GM19193 (cell line): ENCODE data around the gene FAM174B.

Source experiments
- POLR2A ChIP-seq: IDR thresholded peaks from 4 replicates; pipeline ENCODE4 v1.6.1; 2011; ENCODE audit not compliant: insufficient read depth, insufficient read length; ENCODE audit errors: extremely low read depth

The FAM174B gene

DNA sequence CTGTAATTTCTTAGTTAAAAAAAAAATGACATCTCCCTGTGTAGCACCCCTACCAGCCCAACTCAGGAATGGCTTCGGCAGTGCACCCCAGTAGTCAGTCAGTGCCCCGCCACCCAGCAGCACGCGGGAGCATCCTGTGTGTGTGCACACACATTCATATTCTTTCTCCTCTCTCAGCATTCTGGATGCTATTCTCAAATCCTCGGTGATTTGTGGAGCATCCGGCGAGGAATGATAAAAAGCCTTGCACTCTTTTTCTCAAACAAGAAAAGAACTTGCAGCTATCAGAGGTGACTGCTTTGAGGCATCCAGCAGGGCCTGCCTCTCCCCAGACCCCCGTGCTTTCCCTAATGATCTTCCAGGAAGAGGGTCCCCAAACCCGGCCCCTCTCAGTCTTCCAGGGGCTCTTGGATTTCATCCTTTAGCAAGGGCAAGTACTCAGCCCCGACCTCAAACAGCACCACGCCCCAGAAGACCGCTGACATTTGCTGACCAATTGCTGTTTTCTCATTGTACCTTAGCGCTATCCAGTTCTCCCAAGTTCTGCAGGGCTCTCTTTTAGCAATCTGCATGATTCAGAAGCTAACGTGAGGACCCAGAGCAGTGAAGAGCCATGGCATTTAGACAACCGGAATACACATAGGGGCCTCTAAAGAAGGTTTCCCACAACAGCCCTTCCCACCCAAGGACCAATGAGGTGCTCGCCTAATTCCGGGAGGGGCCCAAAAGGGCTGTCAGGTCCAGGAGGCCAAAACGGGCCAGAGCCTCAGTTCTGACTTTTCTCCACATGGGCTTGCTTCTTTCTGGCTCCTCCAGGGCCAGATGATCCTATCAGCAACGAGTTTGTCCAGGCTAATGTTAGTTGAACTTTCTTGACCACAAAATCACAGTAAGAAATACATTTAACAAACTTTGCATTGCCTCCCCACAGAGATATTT is 72.2 kb downstream of the FAM174B start:
- TF ChIP-seq POLR2A, result no peak

DNA sequence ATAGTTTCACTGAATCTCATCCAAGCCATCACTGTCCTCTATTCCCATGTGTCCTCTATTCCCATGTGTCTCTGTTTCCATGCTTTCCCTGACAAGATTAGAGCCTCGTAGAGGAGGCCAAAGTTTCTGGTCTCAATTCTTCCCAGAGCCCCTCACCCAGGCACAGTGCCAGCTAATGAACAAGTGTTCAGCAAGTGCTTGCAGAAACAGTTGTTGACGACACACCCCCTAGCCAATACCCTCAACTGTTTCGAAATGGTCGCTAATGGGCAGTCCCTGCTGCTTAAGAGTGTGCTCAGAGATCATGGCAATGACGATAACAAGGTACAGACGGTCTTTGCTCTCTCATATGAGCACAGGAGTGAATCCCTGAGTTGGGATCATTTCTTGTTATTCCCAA is 73.4 kb downstream of the FAM174B start:
- TF ChIP-seq POLR2A, result no peak

DNA sequence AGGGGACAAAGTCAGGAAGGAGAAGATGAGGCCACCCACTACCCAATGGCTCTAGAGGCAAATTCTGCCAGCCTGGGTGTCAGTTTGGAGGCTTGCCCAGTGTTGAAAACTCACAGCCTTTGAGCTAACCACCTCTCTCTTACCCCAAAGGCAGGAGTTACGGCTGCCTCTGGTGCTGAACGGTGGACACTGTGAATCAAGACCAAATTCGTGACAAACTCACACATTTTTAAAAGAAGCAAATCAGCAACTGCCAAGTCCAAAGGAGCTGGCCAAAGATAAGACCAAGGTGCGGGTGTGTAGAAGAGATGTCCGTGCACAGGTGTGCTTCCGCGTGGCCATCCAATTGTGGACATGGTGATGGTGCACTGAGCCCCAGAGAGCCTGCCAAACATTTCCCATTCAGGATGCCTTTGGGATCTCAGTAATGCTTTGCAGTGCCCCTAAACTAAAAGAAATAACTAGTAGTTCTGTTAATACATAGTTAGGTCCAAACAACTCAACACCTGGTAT is 74.6 kb downstream of the FAM174B start:
- no peak for TF ChIP-seq POLR2A

DNA sequence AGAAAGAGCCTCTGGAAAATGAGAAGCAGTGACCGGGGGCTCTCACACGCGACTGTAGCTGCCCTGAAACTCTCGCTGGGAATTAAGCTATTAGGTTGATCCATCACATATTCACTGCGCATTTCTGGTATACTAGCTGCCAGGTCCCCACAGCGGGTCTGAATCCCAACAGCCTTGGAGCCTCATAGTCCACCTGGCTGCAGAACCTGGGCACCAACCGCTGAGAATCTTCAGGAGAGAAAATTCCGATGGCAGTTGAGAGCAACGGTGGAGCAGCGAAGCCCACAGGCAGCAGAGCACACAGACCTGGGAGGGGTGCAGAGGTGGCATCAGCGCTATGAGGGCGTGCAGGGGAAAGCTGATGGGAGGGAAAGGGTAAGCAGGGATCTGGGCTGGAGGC is 75.1 kb downstream of the FAM174B start:
- no peak for TF ChIP-seq POLR2A

DNA sequence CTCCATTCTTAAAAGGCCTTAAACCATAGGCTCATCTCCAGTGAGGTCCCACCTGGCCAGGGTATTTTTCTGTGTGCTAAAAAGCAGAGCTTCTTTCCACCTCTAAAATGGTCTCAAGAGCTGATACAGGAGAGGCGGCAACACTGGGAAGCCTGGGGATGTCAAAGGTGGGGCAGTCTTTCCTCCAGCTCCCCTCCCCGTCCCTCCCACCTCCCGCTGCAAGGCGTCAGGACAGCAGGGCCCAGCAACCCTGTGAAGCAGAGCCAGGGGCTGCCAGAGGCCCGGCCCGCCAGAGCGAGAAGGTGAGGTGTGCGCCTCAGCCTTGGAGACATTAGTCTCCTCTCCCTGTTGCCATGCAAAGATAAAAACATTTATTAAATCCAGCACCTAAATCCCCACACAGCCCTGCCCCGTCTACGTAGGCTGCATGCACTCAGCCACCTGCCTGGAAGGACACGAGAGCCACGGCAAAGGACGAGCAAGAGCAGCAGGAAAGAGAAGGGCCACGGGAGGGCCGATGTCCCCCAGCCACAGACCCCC is 75.6 kb downstream of the FAM174B start:
- no peak for TF ChIP-seq POLR2A

DNA sequence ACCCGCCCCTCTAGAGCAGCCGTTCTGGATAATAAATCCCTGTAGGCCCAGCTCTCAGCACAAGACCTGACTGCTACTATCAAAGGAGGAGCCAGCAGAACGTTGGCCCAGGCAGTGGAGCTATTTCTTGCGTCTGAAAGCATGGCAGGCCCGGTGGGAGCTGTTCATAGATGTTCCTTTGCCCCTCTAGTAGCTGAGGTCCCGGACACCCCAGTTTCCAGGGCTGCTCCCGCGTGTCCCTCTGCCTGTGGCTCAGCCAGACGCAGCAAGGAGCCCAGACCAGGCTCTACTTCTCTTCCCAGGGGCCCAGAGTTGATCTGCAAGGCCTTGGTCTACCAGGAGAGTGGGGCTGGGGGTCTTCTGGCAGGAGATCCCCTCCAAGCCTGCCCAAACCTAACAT is 76.1 kb downstream of the FAM174B start:
- TF ChIP-seq POLR2A, result no peak

DNA sequence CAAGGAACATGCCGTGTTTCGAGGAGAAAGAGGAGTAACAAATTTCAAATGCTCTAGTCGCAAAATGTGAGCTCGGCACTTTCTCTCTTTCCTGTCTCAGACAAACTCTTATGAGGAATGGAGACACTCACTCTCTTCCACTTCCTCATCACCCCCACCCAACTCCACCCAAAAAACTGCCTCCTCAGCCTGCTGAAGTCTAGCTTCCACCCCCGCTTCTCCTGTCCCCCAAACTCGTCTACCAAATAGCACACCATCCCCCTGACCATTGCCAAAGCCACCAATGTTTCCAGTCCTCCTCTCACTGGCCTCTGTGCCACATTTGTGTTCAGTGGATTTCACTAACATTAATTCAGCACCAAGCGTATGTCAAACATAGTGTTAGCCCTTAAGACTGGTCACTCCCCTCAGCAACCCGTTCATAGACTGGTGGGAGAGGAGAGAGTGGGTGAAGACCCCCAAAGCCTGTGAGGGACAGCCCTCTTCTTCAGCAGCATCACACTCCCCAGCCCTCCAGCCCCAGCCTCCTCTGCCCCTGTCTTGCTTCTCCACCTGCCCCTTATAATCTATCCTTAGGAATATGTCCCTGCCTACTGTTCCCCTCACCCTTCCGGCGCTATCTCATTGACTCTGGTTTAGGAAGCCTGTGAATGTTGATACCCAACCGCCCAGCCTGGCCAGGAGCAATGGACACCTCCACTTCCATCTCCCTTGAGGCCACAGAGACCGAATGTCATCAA is 77.3 kb downstream of the FAM174B start:
- TF ChIP-seq POLR2A, result no peak

DNA sequence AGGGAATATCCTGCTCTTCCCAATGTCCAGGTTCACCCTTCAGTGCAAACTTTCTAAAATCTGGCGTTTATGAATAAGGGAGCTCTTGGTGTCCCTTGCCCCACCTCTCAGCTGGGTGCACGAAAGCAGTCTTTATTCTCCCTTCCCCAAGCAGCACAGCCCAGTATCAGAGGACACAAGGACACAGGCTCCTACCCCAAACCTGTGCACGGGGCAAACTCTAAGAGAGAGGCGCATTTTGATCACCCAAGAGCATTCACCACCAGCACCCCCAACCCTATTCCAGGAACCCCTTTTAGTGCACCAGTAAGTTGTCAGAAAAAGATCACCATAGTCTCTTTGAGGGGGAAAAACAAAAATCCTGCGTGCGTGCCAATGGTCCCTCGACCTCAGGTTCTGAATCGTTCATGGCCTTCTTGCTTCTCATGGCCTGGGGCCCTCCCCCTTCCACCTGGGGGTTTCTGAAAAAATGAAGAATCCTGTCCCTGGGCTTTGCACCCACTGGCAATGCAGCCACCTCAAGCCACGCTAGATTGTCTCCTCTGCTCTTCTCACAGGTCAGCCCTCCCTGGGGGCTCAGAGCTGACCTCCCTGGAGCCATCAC is 78.9 kb downstream of the FAM174B start:
- no peak for TF ChIP-seq POLR2A

DNA sequence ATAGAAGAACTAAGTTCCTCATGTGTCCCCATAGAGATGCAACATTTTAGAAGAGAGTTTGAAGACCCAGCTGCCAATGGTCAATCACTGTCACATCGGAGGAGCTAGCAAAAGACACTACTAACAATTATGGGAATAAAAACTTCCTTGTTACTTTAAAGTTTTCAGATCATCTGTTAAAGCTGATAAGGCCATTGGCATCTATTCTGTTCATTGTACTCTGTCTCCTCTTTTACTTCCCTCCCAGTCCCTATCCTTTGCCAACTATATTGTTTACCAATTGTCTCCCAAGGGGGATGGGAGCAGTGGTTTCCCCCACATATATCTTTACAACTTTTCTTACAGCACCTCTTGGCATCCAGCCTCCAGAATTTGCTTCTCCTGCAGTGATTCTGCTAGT is 81.0 kb downstream of the FAM174B start:
- TF ChIP-seq POLR2A, result no peak

DNA sequence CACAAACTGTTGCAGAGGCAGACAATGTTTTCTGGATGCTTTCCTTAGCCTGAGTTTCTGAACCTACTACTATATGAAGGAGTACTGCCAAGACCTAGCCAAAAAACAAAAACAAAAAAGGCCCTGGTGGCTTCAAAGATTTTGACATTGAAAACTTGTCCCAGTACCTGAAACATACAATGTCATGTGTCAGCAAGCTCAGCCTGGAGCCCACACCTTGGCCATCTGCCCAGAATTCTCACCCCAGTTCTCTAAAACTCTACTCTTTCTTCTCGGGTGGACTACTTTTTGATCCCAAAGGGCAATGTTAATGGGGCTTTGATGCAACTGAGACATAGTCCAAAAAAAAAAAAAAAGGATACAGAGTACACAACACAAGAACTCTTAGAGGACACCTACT is 81.4 kb downstream of the FAM174B start:
- no peak for TF ChIP-seq POLR2A

DNA sequence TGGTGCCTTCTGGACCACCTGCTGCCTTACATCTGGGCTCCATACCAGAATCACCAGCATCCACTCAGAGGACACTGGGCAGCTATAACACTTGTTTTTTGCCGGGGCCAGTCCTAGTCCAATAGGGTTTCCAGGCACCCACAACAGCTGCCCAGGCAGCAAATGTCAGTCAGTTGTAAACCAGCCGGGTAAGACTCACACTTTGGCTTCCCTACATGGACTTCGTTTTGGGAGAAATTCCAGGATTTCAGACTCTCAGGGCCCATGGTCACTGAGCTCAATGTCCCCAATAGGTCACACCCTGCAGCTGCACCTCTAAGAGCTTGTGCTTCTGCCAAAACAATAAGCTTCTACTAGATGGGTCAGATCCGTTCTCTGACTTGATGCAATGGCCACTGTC is 83.8 kb downstream of the FAM174B start:
- no peak for TF ChIP-seq POLR2A

DNA sequence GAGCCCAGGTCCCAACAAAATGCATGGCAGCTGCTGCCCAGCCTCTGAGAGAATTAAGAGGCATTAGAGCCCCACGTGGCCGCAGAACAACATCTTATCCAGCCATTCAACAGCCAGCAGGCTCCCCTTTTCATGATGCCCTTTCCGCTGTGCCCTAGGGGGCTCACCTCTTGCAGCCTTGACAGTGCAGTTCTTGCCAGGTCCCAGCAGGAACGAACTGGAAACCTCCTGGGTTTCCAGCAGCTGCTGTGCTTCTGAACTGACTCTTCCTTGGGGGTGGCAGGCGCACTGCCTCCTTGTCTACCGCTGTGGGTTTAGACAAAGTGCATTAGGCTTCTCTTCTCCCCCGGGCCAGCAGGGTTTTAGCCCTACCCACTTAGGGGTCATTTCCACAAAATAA is 85.2 kb downstream of the FAM174B start:
- TF ChIP-seq POLR2A, result no peak

DNA sequence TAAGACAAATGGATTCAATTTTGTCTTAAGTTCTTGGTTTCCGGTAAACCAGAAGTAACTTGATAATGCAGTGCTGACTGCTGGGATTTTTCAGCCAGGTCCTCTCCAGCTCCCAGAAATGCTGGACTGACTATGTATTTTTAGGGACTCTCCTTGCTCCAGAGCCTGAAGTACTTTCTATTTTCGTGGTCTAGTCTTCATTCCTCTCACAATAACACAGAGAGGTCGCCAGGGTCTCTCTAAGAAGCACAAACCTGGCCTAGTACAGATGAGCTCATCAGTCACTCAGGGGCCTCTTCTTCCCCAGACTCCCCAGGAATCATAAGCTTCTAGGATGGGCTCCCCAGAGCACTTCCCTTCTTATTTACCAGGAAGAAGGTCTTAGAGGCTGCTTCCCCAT is 85.8 kb downstream of the FAM174B start:
- no peak for TF ChIP-seq POLR2A
